GM23338 (cell line): Measurements from ENCODE around the gene TMCO4. TPM values are rescaled to one million over a fixed set of nuclear protein-coding genes. Genes with fewer than 3 reads are reported as not detected.

Source experiments
- ATAC-seq: fragments of 200-7000 bp; cut with Tn5 transposase; 3 replicates; pipeline ENCODE4 v1.9.1; 2020
- DNase-seq: peaks from one replicate; pipeline ENCODE4 v3.0.0-alpha.2; 2015; ENCODE audit warnings: low spot score
- H2AFZ ChIP-seq: fragments of 200-600 bp; sonication (generic); 2 replicates; pipeline ENCODE4 v1.8.0; 2016; ENCODE audit warnings: antibody characterized with exemption, mild to moderate bottlenecking, moderate library complexity
- H3F3A ChIP-seq: fragments of 200-600 bp; sonication (generic); replicated peaks from 2 replicates; pipeline ENCODE4 v1.8.0; 2017; ENCODE audit warnings: antibody characterized with exemption, mixed run types, low read depth
- H3K27ac ChIP-seq: fragments of 200-600 bp; sonication (generic); 2 replicates; pipeline ENCODE4 v1.6.1; 2016; ENCODE audit warnings: low read depth
- H3K27me3 ChIP-seq: fragments of 200-600 bp; sonication (generic); 2 replicates; pipeline ENCODE4 v1.8.0; 2016; ENCODE audit warnings: mild to moderate bottlenecking, mixed run types, moderate library complexity; ENCODE audit not compliant: insufficient read depth
- H3K36me3 ChIP-seq: fragments of 200-600 bp; sonication (generic); 2 replicates; pipeline ENCODE4 v1.8.0; 2016; ENCODE audit warnings: mild to moderate bottlenecking; ENCODE audit not compliant: insufficient read depth
- H3K4me1 ChIP-seq: fragments of 200-600 bp; sonication (generic); 2 replicates; pipeline ENCODE4 v1.8.0; 2016; ENCODE audit warnings: mild to moderate bottlenecking, moderate library complexity; ENCODE audit not compliant: insufficient read depth
- H3K4me2 ChIP-seq: fragments of 200-600 bp; sonication (generic); 2 replicates; pipeline ENCODE4 v1.7.1; 2017; ENCODE audit warnings: mixed run types
- H3K4me3 ChIP-seq: fragments of 200-600 bp; sonication (generic); 2 replicates; pipeline ENCODE4 v1.6.1; 2016; ENCODE audit warnings: mixed run types
- H3K79me2 ChIP-seq: fragments of 200-600 bp; sonication (generic); replicated peaks from 2 replicates; pipeline ENCODE4 v1.8.0; 2017; ENCODE audit warnings: mild to moderate bottlenecking; ENCODE audit not compliant: insufficient read depth
- H3K9me2 ChIP-seq: fragments of 200-600 bp; sonication (generic); 2 replicates; pipeline ENCODE4 v1.8.0; 2017; ENCODE audit not compliant: insufficient read depth
- H4K20me1 ChIP-seq: fragments of 200-600 bp; sonication (generic); replicated peaks from 2 replicates; pipeline ENCODE4 v1.8.0; 2017; ENCODE audit warnings: mild to moderate bottlenecking; ENCODE audit not compliant: insufficient read depth
- H3K27ac Mint-ChIP-seq: 2 replicates; pipeline ENCODE4 v1.8.0; 2020; ENCODE audit warnings: inconsistent platforms, mild to moderate bottlenecking, moderate library complexity, mixed read lengths
- H3K27me3 Mint-ChIP-seq: 3 replicates; pipeline ENCODE4 v1.8.0; 2022; ENCODE audit warnings: low read depth, mild to moderate bottlenecking, moderate library complexity, mixed read lengths, inconsistent platforms; ENCODE audit not compliant: insufficient read depth, poor library complexity
- H3K36me3 Mint-ChIP-seq: 3 replicates; pipeline ENCODE4 v1.8.0; 2021; ENCODE audit warnings: low read depth, mild to moderate bottlenecking, inconsistent platforms, moderate library complexity, mixed read lengths
- H3K4me1 Mint-ChIP-seq: 3 replicates; pipeline ENCODE4 v1.8.0; 2020; ENCODE audit warnings: mild to moderate bottlenecking, inconsistent platforms, mixed read lengths
- H3K4me3 Mint-ChIP-seq: 3 replicates; pipeline ENCODE4 v1.8.0; 2021; ENCODE audit warnings: moderate library complexity, mild to moderate bottlenecking, inconsistent platforms, mixed read lengths
- H3K9me3 Mint-ChIP-seq: 3 replicates; pipeline ENCODE4 v1.8.0; 2020; ENCODE audit warnings: moderate library complexity, mild to moderate bottlenecking, inconsistent platforms, mixed read lengths
- CREB1 ChIP-seq: fragments of 250-450 bp; sonication (Bioruptor Pico); IDR thresholded peaks from 2 replicates; pipeline ENCODE4 v1.5.0; 2020; ENCODE audit warnings: low read depth, mild to moderate bottlenecking, moderate library complexity
- EZH2 ChIP-seq: fragments of 200-600 bp; sonication (generic); IDR thresholded peaks from one replicate; pipeline ENCODE4 v1.8.0; 2017; ENCODE audit warnings: antibody characterized with exemption, mild to moderate bottlenecking, low read depth; ENCODE audit not compliant: unreplicated experiment
- EZH2phosphoT487 ChIP-seq: fragments of 200-600 bp; sonication (generic); IDR thresholded peaks from one replicate; pipeline ENCODE4 v1.8.1; 2018; ENCODE audit warnings: antibody characterized with exemption; ENCODE audit not compliant: unreplicated experiment
- JUNB ChIP-seq: IDR thresholded peaks from one replicate; pipeline ENCODE4 v1.6.1; 2016; ENCODE audit warnings: antibody characterized with exemption; ENCODE audit not compliant: unreplicated experiment
- NANOG ChIP-seq: IDR thresholded peaks from 2 replicates; pipeline ENCODE4 v1.6.1; 2016; ENCODE audit warnings: antibody characterized with exemption, borderline replicate concordance
- STAT1 ChIP-seq: IDR thresholded peaks from one replicate; pipeline ENCODE4 v1.6.1; 2016; ENCODE audit warnings: antibody characterized with exemption; ENCODE audit not compliant: unreplicated experiment
- ZNF114 ChIP-seq: fragments of 250-450 bp; sonication (Bioruptor Pico); IDR thresholded peaks from 2 replicates; pipeline ENCODE4 v1.5.0; 2020; ENCODE audit warnings: mild to moderate bottlenecking, moderate library complexity
- polyA plus RNA-seq: library from polyadenylated mRNA; unstranded; fragments of >200 nt; fragmentation: Nextera tagmentation; extraction: Ambion mirVana; gene quantifications from 2 replicates; pipeline ENCODE4 v1.2.1, GENCODE V29; 2016
- total RNA-seq: library from RNA; depleted of rRNA; stranded (reverse); fragments of >200 nt; shearing (Covaris generic); gene quantifications from 2 replicates; pipeline ENCODE4 v1.2.3, GENCODE V29; 2014
- TF ChIP-seq, protein P1 (sequence below): IDR thresholded peaks from 2 replicates; pipeline ENCODE4 v1.6.1; 2016; ENCODE audit warnings: antibody characterized with exemption
- TF ChIP-seq, protein P2 (sequence below): IDR thresholded peaks from one replicate; pipeline ENCODE4 v1.6.1; 2018; ENCODE audit warnings: antibody characterized with exemption; ENCODE audit not compliant: unreplicated experiment
- TF ChIP-seq, protein P3 (sequence below), 2 experiments: fragments of 200-600 bp in 1 of 2; sonication (generic) in 1 of 2; conservative IDR thresholded peaks; 2 replicates each; pipeline versions ENCODE4 v1.5.1 to v1.6.1; 2016 to 2017; ENCODE audit warnings: antibody characterized with exemption in 2 of 2, low read depth in 2 of 2, mild to moderate bottlenecking in 2 of 2, moderate library complexity in 1 of 2

The TMCO4 gene
- total and polyA plus RNA-seq, 2 experiments from 2014 or later, result 2.6 to 6.9 TPM

DNA sequence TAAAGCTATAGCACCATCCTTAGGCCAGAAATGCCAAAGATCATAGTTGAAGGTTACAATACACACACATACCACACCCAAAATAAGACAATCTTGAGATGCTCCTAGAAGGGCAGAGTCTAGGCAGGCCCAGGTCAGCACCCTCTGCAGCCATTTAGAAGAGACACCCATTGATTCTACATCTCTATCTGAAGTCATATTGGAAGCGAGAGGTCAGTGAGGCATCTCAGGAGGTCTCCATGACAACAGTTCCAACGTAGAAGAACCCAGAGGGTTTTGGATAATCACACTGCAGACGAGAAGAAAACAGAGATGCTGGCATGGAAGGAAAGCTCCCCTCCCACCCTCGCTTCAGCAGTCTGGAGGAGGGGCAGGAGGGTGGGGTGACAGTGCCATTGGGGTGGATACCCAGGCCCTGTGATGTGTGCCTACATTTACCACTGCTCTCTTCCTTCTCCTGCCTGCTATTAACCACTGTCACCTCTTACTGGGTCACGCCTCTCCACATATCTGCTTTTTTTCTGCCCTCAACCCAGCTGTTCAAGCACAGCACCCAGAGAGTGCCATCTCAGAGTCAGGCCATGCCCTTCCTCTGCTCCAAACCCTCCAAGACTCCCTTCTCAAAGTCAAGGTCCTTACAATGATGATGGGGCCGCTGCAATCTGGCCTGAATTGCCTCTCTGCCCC lies 6.2 kb downstream of the TMCO4 start:
- ATAC-seq (no peak), DNase-seq (no peak)
- no peak overlapping the region for H3K4me2 ChIP-seq
- H3K36me3 ChIP-seq, result no peaks in the 10 kb centered on the region
- H3K27ac Mint-ChIP-seq, result no peak overlapping the region
- peaks cover 5% of the 10 kb centered on the region; the same call in 1 of the 2 replicates for H3K27me3 ChIP-seq
- no peaks in the 10 kb centered on the region for H3F3A ChIP-seq
- H3K9me2 ChIP-seq, result no peaks in the 10 kb centered on the region; the same call in 1 of the 2 replicates
- no peaks in the 10 kb centered on the region for H3K4me1 ChIP-seq
- H3K4me3 Mint-ChIP-seq, result no peak overlapping the region
- no peaks in the 10 kb centered on the region; the same call in 1 of the 2 replicates for H4K20me1 ChIP-seq
- H3K27ac ChIP-seq, result no peak overlapping the region
- H3K9me3 Mint-ChIP-seq, result no peaks in the 10 kb centered on the region; the same call in 2 of the 3 replicates
- no peak overlapping the region for H3K4me3 ChIP-seq
- H3K79me2 ChIP-seq, result no peaks in the 10 kb centered on the region
- no peaks in the 10 kb centered on the region; the same call in 1 of the 3 replicates for H3K36me3 Mint-ChIP-seq
- TF ChIP-seq, protein P1, sequence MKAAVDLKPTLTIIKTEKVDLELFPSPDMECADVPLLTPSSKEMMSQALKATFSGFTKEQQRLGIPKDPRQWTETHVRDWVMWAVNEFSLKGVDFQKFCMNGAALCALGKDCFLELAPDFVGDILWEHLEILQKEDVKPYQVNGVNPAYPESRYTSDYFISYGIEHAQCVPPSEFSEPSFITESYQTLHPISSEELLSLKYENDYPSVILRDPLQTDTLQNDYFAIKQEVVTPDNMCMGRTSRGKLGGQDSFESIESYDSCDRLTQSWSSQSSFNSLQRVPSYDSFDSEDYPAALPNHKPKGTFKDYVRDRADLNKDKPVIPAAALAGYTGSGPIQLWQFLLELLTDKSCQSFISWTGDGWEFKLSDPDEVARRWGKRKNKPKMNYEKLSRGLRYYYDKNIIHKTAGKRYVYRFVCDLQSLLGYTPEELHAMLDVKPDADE, result no peak
- TF ChIP-seq JUNB (no peak), ZNF114 (CRISPR knock-in tag) (no peak), EZH2 (no peak), STAT1 (no peak), NANOG (no peak), EZH2phosphoT487 (no peak), CREB1 (CRISPR knock-in tag) (no peak)
- TF ChIP-seq, protein P2, sequence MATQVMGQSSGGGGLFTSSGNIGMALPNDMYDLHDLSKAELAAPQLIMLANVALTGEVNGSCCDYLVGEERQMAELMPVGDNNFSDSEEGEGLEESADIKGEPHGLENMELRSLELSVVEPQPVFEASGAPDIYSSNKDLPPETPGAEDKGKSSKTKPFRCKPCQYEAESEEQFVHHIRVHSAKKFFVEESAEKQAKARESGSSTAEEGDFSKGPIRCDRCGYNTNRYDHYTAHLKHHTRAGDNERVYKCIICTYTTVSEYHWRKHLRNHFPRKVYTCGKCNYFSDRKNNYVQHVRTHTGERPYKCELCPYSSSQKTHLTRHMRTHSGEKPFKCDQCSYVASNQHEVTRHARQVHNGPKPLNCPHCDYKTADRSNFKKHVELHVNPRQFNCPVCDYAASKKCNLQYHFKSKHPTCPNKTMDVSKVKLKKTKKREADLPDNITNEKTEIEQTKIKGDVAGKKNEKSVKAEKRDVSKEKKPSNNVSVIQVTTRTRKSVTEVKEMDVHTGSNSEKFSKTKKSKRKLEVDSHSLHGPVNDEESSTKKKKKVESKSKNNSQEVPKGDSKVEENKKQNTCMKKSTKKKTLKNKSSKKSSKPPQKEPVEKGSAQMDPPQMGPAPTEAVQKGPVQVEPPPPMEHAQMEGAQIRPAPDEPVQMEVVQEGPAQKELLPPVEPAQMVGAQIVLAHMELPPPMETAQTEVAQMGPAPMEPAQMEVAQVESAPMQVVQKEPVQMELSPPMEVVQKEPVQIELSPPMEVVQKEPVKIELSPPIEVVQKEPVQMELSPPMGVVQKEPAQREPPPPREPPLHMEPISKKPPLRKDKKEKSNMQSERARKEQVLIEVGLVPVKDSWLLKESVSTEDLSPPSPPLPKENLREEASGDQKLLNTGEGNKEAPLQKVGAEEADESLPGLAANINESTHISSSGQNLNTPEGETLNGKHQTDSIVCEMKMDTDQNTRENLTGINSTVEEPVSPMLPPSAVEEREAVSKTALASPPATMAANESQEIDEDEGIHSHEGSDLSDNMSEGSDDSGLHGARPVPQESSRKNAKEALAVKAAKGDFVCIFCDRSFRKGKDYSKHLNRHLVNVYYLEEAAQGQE, result no peak
- TF ChIP-seq, protein P3, sequence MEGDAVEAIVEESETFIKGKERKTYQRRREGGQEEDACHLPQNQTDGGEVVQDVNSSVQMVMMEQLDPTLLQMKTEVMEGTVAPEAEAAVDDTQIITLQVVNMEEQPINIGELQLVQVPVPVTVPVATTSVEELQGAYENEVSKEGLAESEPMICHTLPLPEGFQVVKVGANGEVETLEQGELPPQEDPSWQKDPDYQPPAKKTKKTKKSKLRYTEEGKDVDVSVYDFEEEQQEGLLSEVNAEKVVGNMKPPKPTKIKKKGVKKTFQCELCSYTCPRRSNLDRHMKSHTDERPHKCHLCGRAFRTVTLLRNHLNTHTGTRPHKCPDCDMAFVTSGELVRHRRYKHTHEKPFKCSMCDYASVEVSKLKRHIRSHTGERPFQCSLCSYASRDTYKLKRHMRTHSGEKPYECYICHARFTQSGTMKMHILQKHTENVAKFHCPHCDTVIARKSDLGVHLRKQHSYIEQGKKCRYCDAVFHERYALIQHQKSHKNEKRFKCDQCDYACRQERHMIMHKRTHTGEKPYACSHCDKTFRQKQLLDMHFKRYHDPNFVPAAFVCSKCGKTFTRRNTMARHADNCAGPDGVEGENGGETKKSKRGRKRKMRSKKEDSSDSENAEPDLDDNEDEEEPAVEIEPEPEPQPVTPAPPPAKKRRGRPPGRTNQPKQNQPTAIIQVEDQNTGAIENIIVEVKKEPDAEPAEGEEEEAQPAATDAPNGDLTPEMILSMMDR (conservative IDR thresholded peaks at IDR 0.05; ENCODE audit: low read depth in 2 of 2), result no peak
- H3K4me1 Mint-ChIP-seq, result peaks cover under 1% of the 10 kb centered on the region
- H2AFZ ChIP-seq, result no peak overlapping the region
- H3K27me3 Mint-ChIP-seq, result peaks cover 8% of the 10 kb centered on the region
